Esophagus squamous epithelium (tissue), 5 donors: Measurements from ENCODE around the gene KCNQ1. TPM values are rescaled to one million over a fixed set of nuclear protein-coding genes. Genes with fewer than 3 reads are reported as not detected.

ENCODE experiments used
- DNase-seq: peaks from one replicate; lab custom pipeline; 2025; lab: John Stamatoyannopoulos, UW
- H3K27ac ChIP-seq, 4 donors: fragments of 200-600 bp; sonication (generic); one replicate each; pipeline ENCODE4 v1.5.1; 2016 to 2019; ENCODE audit warnings: mild to moderate bottlenecking in 1 of 4
- H3K27me3 ChIP-seq, 4 donors: fragments of 200-600 bp; sonication (generic); 1 replicate in 3 of 4; 2 replicates in 1 of 4; pipeline versions ENCODE4 v1.5.1 to v1.6.0; 2017 to 2021; ENCODE audit warnings: antibody characterized with exemption in 1 of 4
- H3K36me3 ChIP-seq, 3 donors: fragments of 200-600 bp; sonication (generic); one replicate each; pipeline ENCODE4 v1.5.1; 2016 to 2019
- H3K4me1 ChIP-seq, 3 donors: fragments of 200-600 bp; sonication (generic); one replicate each; pipeline ENCODE4 v1.5.1; 2017 to 2019
- H3K4me3 ChIP-seq, 4 donors: fragments of 200-600 bp; sonication (generic); 1 replicate in 3 of 4; 2 replicates in 1 of 4; pipeline ENCODE4 v1.5.1; 2016 to 2019; ENCODE audit warnings: mild to moderate bottlenecking in 2 of 4, moderate library complexity in 1 of 4
- H3K9me3 ChIP-seq, 3 donors: fragments of 200-600 bp; sonication (generic); one replicate each; pipeline ENCODE4 v1.5.1; 2016 to 2019
- CTCF ChIP-seq, 6 experiments: fragments of 450-650 bp in 4 of 6; fragments of 200-600 bp in 2 of 6; sonication (generic) in 2 of 6; IDR thresholded peaks; one replicate each; pipeline ENCODE4 v1.5.1; 2016 to 2019; ENCODE audit warnings: antibody characterized with exemption in 6 of 6, mild to moderate bottlenecking in 4 of 6, moderate library complexity in 4 of 6
- POLR2A ChIP-seq, 4 donors: fragments of 450-650 bp; IDR thresholded peaks; one replicate each; pipeline ENCODE4 v1.6.1; 2017; ENCODE audit warnings: antibody characterized with exemption in 4 of 4, mild to moderate bottlenecking in 4 of 4, moderate library complexity in 3 of 4
- WGBS, 2 donors: methylation state at CpG; one replicate each; pipeline ENCODE4 v1.1.5; 2018; 5-methylcytosine and 5-hydroxymethylcytosine counted together
- intact Hi-C: fragments of 100-400 bp; cut with DNase I; formaldehyde crosslinking; loops from one replicate; pipeline ENCODE4 v1.15.0; 2022
- total RNA-seq, 4 donors: library from RNA; depleted of rRNA; stranded (reverse); fragments of >200 nt; gene quantifications; one replicate each; pipeline ENCODE4 v1.1.0, GENCODE V29; 2016
- donor health status: DM: yes; HTN: yes; CAD: no.

KCNQ1 gene
- total RNA-seq, 4 donors from 2014 or later, result 0.61 to 3.1 (median 0.72) TPM

GRCh38 chr11:2411446-2412305, 33.1 kb upstream of the KCNQ1 start:
- no peaks in the 10 kb centered on the region for H3K36me3 ChIP-seq
- H3K9me3 ChIP-seq, result no peaks in the 10 kb centered on the region
- 75 to 76% methylated on average over 4 to 14 of the region's 30 CpGs for WGBS, 2 donors
- H3K27ac ChIP-seq, result no peak overlapping the region
- peaks cover 0 to 8% (median 0%) of the 10 kb centered on the region in 3 donors for H3K4me1 ChIP-seq
- H3K4me3 ChIP-seq, result no peak overlapping the region
- TF ChIP-seq POLR2A (IDR thresholded peaks at IDR 0.05), result no peak
- no peak for TF ChIP-seq CTCF (IDR thresholded peaks at IDR 0.05)
- peaks cover 0 to 30% (median 0%) of the 10 kb centered on the region in 4 donors for H3K27me3 ChIP-seq
- intact Hi-C loops, result no loop called here
- no peak for DNase-seq

GRCh38 chr11:2412323-2412722, 32.5 kb upstream of the KCNQ1 start:
- intact Hi-C loops, result no loop called here
- no peak overlapping the region for H3K4me3 ChIP-seq

GRCh38 chr11:2413742-2414579, 30.8 kb upstream of the KCNQ1 start:
- Histone ChIP-seq H3K27me3 (peaks cover 0 to 19% (median 0%) of the 10 kb centered on the region in 4 donors), H3K4me3 (no peak overlapping the region), H3K4me1 (no peaks in the 10 kb centered on the region), H3K27ac (no peak overlapping the region), H3K9me3 (no peaks in the 10 kb centered on the region), H3K36me3 (no peaks in the 10 kb centered on the region)
- WGBS, 2 donors, result 24 to 66% methylated on average over 3 to 4 of the region's 43 CpGs
- intact Hi-C loops, result no loop called here
- DNase-seq, result no peak
- TF ChIP-seq POLR2A (IDR thresholded peaks at IDR 0.05) (no peak), CTCF (IDR thresholded peaks at IDR 0.05) (no peak)

More at GRCh38 chr11:2412323-2412722, 32.5 kb upstream of the KCNQ1 start:
- Histone ChIP-seq H3K27me3 (peaks cover 0 to 30% (median 0%) of the 10 kb centered on the region in 4 donors), H3K4me1 (peaks cover 0 to 2% (median 0%) of the 10 kb centered on the region in 3 donors), H3K36me3 (no peaks in the 10 kb centered on the region), H3K9me3 (no peaks in the 10 kb centered on the region), H3K27ac (no peak overlapping the region)
- DNase-seq, result no peak
- 65% methylated on average over 4 of the region's 6 CpGs; no CpG with 5 or more reads in 1 of the 2 donors for WGBS, 2 donors
- TF ChIP-seq CTCF (IDR thresholded peaks at IDR 0.05), result no peak

GRCh38 chr11:2414616-2415015, 30.2 kb upstream of the KCNQ1 start:
- no peak for DNase-seq
- no peak for TF ChIP-seq POLR2A (IDR thresholded peaks at IDR 0.05)
- TF ChIP-seq CTCF (IDR thresholded peaks at IDR 0.05), result no peak
- Histone ChIP-seq H3K27me3 (peaks cover 0 to 13% (median 0%) of the 10 kb centered on the region in 4 donors), H3K4me1 (peaks cover 0 to 1% (median 0%) of the 10 kb centered on the region in 3 donors), H3K27ac (no peak overlapping the region), H3K36me3 (no peaks in the 10 kb centered on the region), H3K9me3 (no peaks in the 10 kb centered on the region), H3K4me3 (no peak overlapping the region)
- WGBS, 2 donors, result 93% methylated on average over 3 of the region's 35 CpGs; no CpG with 5 or more reads in 1 of the 2 donors
- intact Hi-C loops, result no loop called here
